GM18907 (cell line): ENCODE results near the gene UBE2D1.
A peak's percentile ranks its signal among the peaks of the same experiment; 100 is the strongest.
"Not testable (repeated sequence)": the region's sequence is repeated elsewhere in the genome, so short reads cannot be mapped to it uniquely, and the experiment has no call there.

ENCODE experiments used
- ATAC-seq: cut with Tn5 transposase; IDR thresholded peaks from one replicate; pipeline ENCODE4 v1.9.1; 2021; ENCODE audit warnings: mild to moderate bottlenecking, moderate library complexity; ENCODE audit not compliant: unreplicated experiment

UBE2D1 gene

DNA sequence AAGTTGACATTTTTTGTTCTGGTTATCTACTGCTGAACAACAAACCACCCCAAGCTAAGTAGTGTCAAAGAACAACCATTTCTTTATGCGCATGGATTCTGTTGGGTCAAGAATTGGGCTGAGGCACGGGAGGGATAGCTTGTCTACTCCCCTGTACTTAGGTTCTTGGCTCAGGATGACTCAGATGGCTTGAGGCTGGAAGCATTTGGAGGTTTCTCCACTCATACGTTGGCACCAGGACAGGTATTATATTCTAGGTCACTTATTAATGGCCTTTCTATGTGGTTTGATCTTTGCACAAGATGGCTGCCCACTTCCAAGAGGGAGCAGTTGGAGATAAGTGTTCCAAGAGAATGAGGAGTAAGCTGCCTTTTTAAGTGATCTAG, 38.6 kb downstream of the UBE2D1 start:
- no peak for ATAC-seq

GRCh38 chr10:58382489-58382995, 47.7 kb downstream of the UBE2D1 start:
- ATAC-seq = no peak

- ATAC-seq = peak; percentile 70
Observed at GRCh38 chr10:58384095-58384494, 49.3 kb downstream of the UBE2D1 start.

GRCh38 chr10:58384544-58384998, 49.8 kb downstream of the UBE2D1 start:
- ATAC-seq = no peak

DNA sequence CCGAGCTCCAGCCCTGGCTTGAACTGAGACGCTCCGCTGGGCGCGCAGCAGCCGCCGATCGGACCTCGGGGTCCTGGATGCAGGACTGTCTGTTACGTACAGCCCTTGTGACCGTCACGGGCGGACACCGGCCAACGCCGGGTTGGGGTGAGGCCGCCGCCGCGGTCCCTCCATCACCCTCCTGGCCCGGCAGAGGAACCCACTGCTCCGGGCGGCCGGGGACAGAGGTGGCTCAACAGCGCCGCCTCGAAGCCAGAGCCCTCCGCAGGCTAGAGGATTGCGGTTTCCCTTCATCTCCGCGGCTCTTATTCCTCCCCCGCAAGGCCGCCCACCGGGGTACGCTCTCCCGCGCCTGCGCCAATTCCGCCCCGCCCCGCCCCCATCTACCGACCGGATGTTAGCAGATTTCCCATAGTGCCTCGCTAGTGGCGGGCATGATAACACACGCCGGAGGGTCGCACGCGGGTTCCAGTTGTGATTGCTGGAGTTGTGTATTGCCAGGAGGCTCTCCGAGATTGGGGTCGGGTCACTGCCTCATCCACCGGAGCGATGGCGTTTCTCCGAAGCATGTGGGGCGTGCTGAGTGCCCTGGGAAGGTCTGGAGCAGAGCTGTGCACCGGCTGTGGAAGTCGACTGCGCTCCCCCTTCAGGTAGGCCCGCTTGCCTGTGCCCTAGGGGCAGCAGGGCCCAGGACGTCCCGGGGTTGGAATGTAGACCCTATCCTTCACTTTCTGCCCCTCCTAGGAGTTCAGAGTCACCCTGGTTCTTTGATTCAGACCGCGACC, 50.4 kb downstream of the UBE2D1 start, which contains the start of gene TFAM:
TSS of gene TFAM (plus strand) at position 412 of the 785 bp plus-strand sequence. CDS start at position 550, 138 bp downstream.
- ATAC-seq = peak; percentile 90

- peak; percentile 19 for ATAC-seq
Observed at GRCh38 chr10:58385784-58386112, 50.9 kb downstream of the UBE2D1 start.

DNA sequence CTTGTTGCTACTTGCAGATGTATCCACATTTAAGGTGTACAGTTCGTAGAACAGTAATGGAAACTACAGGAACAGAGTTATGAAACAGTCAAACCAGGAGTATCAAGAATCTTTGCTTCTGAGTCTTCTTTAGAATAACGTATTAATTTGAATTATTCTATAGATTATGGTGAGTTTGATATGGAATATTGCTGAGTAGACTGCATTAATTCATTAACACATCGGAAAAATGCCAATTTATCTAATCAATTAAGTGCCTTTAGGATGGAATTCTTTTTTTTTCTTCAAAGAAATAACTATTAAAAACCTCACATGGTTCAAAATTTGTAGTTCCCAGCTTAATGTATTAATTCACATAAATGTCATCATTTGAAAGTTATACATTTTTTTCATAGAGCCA, 54.2 kb downstream of the UBE2D1 start:
- ATAC-seq = no peak

- no peak for ATAC-seq
Observed at GRCh38 chr10:58393317-58393716, 58.5 kb downstream of the UBE2D1 start.

DNA sequence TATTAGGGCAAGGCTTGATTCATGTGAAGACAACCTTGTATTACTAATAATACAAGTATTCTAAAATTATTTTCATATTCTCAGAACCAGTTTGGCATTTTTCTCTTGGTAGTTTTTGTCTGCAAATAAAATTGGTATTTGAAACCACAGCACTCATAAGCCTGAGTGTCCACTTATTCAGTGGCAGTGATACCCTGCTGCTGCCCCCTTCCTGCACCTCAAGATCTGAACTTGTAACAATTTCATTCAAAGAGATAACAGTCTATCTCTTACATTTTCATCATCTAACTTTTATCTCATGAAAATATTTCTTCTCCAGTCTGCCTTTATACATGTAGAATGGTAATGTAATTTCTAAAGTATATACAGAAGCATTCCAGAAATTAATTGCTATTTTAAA, 59.7 kb downstream of the UBE2D1 start:
- ATAC-seq = no peak

DNA sequence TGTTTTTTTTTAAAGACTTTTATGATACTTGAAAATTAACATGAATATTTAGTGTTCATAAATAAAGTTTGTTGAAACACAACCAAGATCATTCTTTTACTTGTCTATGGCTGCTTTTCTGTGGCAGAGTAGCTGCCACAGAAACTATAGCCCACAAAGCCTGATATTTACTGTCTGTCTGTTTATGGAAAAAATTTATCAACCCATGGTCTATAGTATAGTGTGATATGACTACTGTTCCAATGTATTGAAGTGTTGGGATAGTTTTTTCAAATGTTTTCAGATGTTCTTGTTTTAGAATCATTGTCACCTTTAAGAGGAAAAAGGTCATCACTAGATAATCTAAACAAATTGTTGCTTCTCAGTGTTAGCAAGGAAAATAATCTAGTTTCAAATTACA, 61.3 kb downstream of the UBE2D1 start:
- no peak for ATAC-seq

DNA sequence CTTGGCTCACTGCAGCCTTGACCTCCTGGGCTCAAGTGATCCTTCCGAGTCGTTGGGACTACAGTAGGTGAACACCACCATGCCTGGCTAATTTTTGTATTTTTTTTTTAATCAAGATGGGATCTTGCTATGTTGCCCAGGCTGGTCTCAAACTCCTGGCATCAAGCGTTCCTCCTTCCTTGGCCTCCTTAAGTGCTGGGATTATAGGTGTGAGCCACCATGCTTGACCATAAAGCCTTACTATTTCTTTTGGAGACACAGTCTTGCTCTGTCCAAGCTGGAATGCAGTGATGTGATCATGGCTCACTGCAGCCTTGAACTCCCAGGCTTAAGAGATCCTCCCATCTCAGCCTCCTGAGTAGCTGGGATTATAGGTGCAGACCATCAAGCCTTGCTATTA, 63.0 kb downstream of the UBE2D1 start:
- ATAC-seq = no peak

DNA sequence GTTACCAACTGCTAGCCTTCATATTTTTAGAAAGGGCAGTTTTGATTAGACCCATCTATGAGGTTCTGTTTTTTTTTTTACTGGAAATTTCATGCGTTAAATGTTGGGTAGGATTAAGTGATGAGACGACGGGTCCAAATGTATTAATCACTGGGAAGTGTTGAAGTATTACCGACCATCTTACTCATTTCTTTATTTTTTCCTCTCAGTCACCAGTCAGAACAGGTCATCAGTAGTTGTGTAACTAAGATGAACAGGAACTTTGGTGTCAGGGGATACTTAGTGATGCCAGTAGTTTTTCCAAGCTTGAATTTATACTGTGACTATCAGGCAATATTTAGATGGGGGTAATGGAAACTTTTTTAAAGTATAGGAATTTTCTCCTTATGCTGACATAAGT, 64.6 kb downstream of the UBE2D1 start:
- no peak for ATAC-seq

- ATAC-seq = no peak
Observed at GRCh38 chr10:58400609-58401008, 65.8 kb downstream of the UBE2D1 start.

- ATAC-seq = no peak
Observed at GRCh38 chr10:58404001-58404400, 69.2 kb downstream of the UBE2D1 start.

- no peak for ATAC-seq
Observed at GRCh38 chr10:58409956-58410610, 75.3 kb downstream of the UBE2D1 start.

DNA sequence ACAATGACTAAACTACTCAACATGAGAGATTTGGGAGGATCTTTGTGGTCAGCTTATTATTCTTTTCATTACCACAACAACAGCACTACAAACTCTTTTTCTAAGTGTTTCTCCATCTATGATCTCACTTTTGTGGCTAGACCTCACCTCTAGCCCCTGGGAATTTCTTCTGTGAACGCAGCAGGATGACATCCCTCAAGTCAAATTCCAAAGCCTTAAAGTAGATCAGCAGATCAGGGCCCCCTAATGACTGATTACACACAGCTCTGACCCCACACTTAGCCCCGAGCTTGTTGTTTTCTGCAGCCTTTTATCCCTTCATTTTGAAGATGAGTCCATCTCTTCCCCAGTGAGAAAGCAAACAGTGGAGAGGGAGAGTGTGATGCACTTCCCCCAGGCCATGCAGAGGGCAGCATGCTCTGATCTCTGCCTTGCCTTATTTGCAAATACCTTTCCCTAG, 77.7 kb downstream of the UBE2D1 start:
- ATAC-seq = no peak

- ATAC-seq = no peak
Observed at GRCh38 chr10:58414270-58415041, 79.7 kb downstream of the UBE2D1 start.

- ATAC-seq = no peak
Observed at GRCh38 chr10:58415757-58416156, 81.0 kb downstream of the UBE2D1 start.

DNA sequence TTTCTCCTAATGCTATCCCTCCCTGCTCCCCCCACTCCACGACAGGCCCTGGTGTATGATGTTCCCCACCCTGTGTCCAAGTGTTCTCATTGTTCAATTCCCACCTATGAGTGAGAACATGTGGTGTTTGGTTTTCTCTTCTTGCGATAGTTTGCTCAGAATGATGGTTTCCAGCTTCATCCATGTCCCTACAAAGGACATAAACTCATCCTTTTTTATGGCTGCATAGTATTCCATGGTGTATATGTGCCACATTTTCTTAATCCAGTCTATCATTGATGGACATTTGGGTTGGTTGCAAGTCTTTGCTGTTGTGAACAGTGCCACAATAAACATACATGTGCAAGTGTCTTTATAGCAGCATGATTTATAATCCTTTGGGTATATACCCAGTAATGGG, 83.1 kb downstream of the UBE2D1 start:
- not testable (repeated sequence) for ATAC-seq
